ENCODE measurements around the gene NDUFS6. TPM values are rescaled to one million over a fixed set of nuclear protein-coding genes. Genes with fewer than 3 reads are reported as not detected.

Gene NDUFS6
- total RNA-seq, 6 experiments from 2014 or later: 33.7 to 55.7 (median 46.2) TPM

- Mint-ChIP-seq H3K9me3 (no peaks in the 10 kb centered on the region), H3K4me1 (ENCODE audit: low read depth) (peaks cover 70% of the 10 kb centered on the region), H3K4me3 (no peak overlapping the region), H3K27me3 (ENCODE audit: insufficient read depth) (peaks cover 6% of the 10 kb centered on the region), H3K27ac (peak overlapping the region; percentile 43; the same call in 1 of the 2 replicates), H3K36me3 (ENCODE audit: low read depth) (peaks cover 14% of the 10 kb centered on the region)
- DNase-seq: no peak
- TF ChIP-seq CTCF (IDR thresholded peaks at IDR 0.05): no peak
These were observed 10.0 kb upstream of the NDUFS6 start for GRCh38 chr5:1791176-1791575.

- no peak for TF ChIP-seq CTCF (IDR thresholded peaks at IDR 0.05)
- peak overlapping the region; percentile 94 for H3K27ac Mint-ChIP-seq
- peaks cover 24% of the 10 kb centered on the region for H3K36me3 Mint-ChIP-seq (ENCODE audit: low read depth)
- H3K4me1 Mint-ChIP-seq (ENCODE audit: low read depth): peaks cover 70% of the 10 kb centered on the region
- peaks cover 3% of the 10 kb centered on the region for H3K27me3 Mint-ChIP-seq (ENCODE audit: insufficient read depth)
- H3K9me3 Mint-ChIP-seq: no peaks in the 10 kb centered on the region
- H3K4me3 Mint-ChIP-seq: peak overlapping the region; percentile 72
- peak; percentile 93 for DNase-seq
These were observed 8.4 kb upstream of the NDUFS6 start for GRCh38 chr5:1792842-1793266.

GRCh38 chr5:1793301-1793740 is 7.9 kb upstream of the NDUFS6 start:
- Mint-ChIP-seq H3K27ac (peak overlapping the region; percentile 94), H3K4me1 (ENCODE audit: low read depth) (peaks cover 70% of the 10 kb centered on the region), H3K27me3 (ENCODE audit: insufficient read depth) (peaks cover 3% of the 10 kb centered on the region), H3K36me3 (ENCODE audit: low read depth) (peaks cover 26% of the 10 kb centered on the region), H3K4me3 (peak overlapping the region; percentile 72), H3K9me3 (no peaks in the 10 kb centered on the region)
- DNase-seq: no peak
- TF ChIP-seq CTCF (IDR thresholded peaks at IDR 0.05): no peak

GRCh38 chr5:1793966-1794900 is 7.0 kb upstream of the NDUFS6 start:
- H3K27me3 Mint-ChIP-seq (ENCODE audit: insufficient read depth): peaks cover 3% of the 10 kb centered on the region
- peaks cover 70% of the 10 kb centered on the region for H3K4me1 Mint-ChIP-seq (ENCODE audit: low read depth)
- TF ChIP-seq CTCF (IDR thresholded peaks at IDR 0.05): no peak
- DNase-seq: peak; percentile 70
- peaks cover 30% of the 10 kb centered on the region for H3K36me3 Mint-ChIP-seq (ENCODE audit: low read depth)
- no peak overlapping the region; the same call in 1 of the 2 replicates for H3K4me3 Mint-ChIP-seq
- peak overlapping the region; percentile 50 for H3K27ac Mint-ChIP-seq
- H3K9me3 Mint-ChIP-seq: no peaks in the 10 kb centered on the region

- H3K4me1 Mint-ChIP-seq (ENCODE audit: low read depth): peaks cover 67% of the 10 kb centered on the region
- peaks cover 3% of the 10 kb centered on the region; the same call in 1 of the 2 replicates for H3K9me3 Mint-ChIP-seq
- peaks cover 33% of the 10 kb centered on the region for H3K36me3 Mint-ChIP-seq (ENCODE audit: low read depth)
- H3K27ac Mint-ChIP-seq: peak overlapping the region; percentile 50
- no peak for TF ChIP-seq CTCF (IDR thresholded peaks at IDR 0.05)
- DNase-seq: no peak
- no peaks in the 10 kb centered on the region; the same call in 1 of the 2 replicates for H3K27me3 Mint-ChIP-seq (ENCODE audit: insufficient read depth)
- H3K4me3 Mint-ChIP-seq: no peak overlapping the region
These were observed 6.3 kb upstream of the NDUFS6 start for GRCh38 chr5:1794901-1795290.

All from HFFc6 (cell line).